ENCODE data around the gene PSMB9.

GRCh38 chr6:32868257-32868788 is 14.3 kb downstream of the PSMB9 start:
- TF ChIP-seq SUZ12 (IDR thresholded peaks at IDR 0.05; ENCODE audit: extremely low read depth, insufficient read depth, insufficient read length) (no peak), ZNF274 (IDR thresholded peaks at IDR 0.05; ENCODE audit: low read depth, low read length) (no peak), YY1 (IDR thresholded peaks at IDR 0.05; ENCODE audit: insufficient read depth, insufficient read length) (no peak)
